Stimulated activated CD4-positive, alpha-beta T cell treated with anti-CD3 and anti-CD28 coated beads, TNF-alpha, amount 100 ng/mL, for 24 hours (primary cell): ENCODE data around the gene FERMT2.

ENCODE experiments used
- DNase-seq, 3 experiments: peaks; one replicate each; pipeline ENCODE4 v3.0.0-alpha.2; 2020; ENCODE audit warnings: low read depth in 3 of 3

Gene FERMT2

GRCh38 chr14:52950898-52951680 is at the start of gene FERMT2:
TSS of gene FERMT2 (minus strand) at chr14:52951050. CDS start at chr14:52950568, 482 bp downstream.
- no peak for DNase-seq

GRCh38 chr14:52998376-52999015 is 47.6 kb upstream of the FERMT2 start:
- DNase-seq: no peak

- no peak for DNase-seq
These were observed 45.6 kb upstream of the FERMT2 start for GRCh38 chr14:52996493-52996892.

GRCh38 chr14:52995998-52996397 is 45.1 kb upstream of the FERMT2 start:
- no peak for DNase-seq

- DNase-seq: no peak
These were observed 41.5 kb upstream of the FERMT2 start for GRCh38 chr14:52992236-52992870.

GRCh38 chr14:52988139-52988538 is 37.3 kb upstream of the FERMT2 start:
- DNase-seq: no peak

- no peak for DNase-seq
These were observed 36.7 kb upstream of the FERMT2 start for GRCh38 chr14:52987514-52987913.

GRCh38 chr14:52987042-52987441 is 36.2 kb upstream of the FERMT2 start:
- DNase-seq: no peak

GRCh38 chr14:52977798-52978197 is 26.9 kb upstream of the FERMT2 start:
- DNase-seq: no peak

GRCh38 chr14:52974406-52974805 is 23.6 kb upstream of the FERMT2 start:
- DNase-seq: no peak

- peak in 2 of 3 experiments; percentile 28 to 30 for DNase-seq
These were observed 10.3 kb upstream of the FERMT2 start for GRCh38 chr14:52961060-52961639.

- no peak for DNase-seq
These were observed 9.8 kb upstream of the FERMT2 start for GRCh38 chr14:52960627-52961026.

GRCh38 chr14:52954346-52955214 is 3.7 kb upstream of the FERMT2 start:
- DNase-seq: no peak

- DNase-seq: no peak
These were observed 1.1 kb upstream of the FERMT2 start for GRCh38 chr14:52951681-52952554.

- peak in 1 of 3 experiments; percentile 10 for DNase-seq
These were observed 396 bp downstream of the FERMT2 start for GRCh38 chr14:52950410-52950897.

- DNase-seq: no peak
These were observed 990 bp downstream of the FERMT2 start for GRCh38 chr14:52949711-52950409.

GRCh38 chr14:52949249-52949648 is 1.6 kb downstream of the FERMT2 start:
- no peak for DNase-seq

GRCh38 chr14:52948836-52949235 is 2.0 kb downstream of the FERMT2 start:
- DNase-seq: no peak

GRCh38 chr14:52948039-52948438 is 2.8 kb downstream of the FERMT2 start:
- no peak for DNase-seq

- DNase-seq: no peak
These were observed 6.6 kb downstream of the FERMT2 start for GRCh38 chr14:52944254-52944653.
